Measurements from ENCODE around the gene C1orf159. TPM values are rescaled to one million over a fixed set of nuclear protein-coding genes. Genes with fewer than 3 reads are reported as not detected.

Gene C1orf159
- total and polyA plus RNA-seq, 9 of the 15 experiments (the other 6 are each of a cell fraction or from before 2014, with no cell fraction given): 0.28 to 54.9 (median 10.6) TPM

GRCh38 chr1:1116701-1117468 lies 996 bp upstream of the C1orf159 start (continued):
- TF ChIP-seq ZNF318 (IDR thresholded peaks at IDR 0.05; ENCODE audit: borderline replicate concordance in 1 of 2, low read depth in 1 of 2) (no peak), SNRNP70 (optimal IDR thresholded peaks at IDR 0.05; ENCODE audit: low read depth, low read length) (no peak), CHD4 (IDR thresholded peaks at IDR 0.05; ENCODE audit: insufficient read depth, insufficient replicate concordance, low read depth, low read length, poor library complexity, severe bottlenecking) (no peak), CHCHD3 (CRISPR knock-in tag; IDR thresholded peaks at IDR 0.05) (no peak), ZNF140 (CRISPR knock-in tag; IDR thresholded peaks at IDR 0.05) (no peak), TFAP4 (CRISPR knock-in tag; IDR thresholded peaks at IDR 0.05; ENCODE audit: borderline replicate concordance) (no peak), ATF4 (CRISPR knock-in tag; IDR thresholded peaks at IDR 0.05) (no peak), NR1H2 (CRISPR knock-in tag; IDR thresholded peaks at IDR 0.05) (no peak), ZNF197 (CRISPR knock-in tag; IDR thresholded peaks at IDR 0.05; ENCODE audit: low read depth) (no peak), HOXB6 (CRISPR knock-in tag; IDR thresholded peaks at IDR 0.05; ENCODE audit: borderline replicate concordance) (no peak), MED1 (CRISPR knock-in tag; IDR thresholded peaks at IDR 0.05; ENCODE audit: borderline replicate concordance) (no peak), ZNF778 (CRISPR knock-in tag; IDR thresholded peaks at IDR 0.05) (no peak), ZKSCAN8 (CRISPR knock-in tag; IDR thresholded peaks at IDR 0.05) (no peak), ESRRB (CRISPR knock-in tag; IDR thresholded peaks at IDR 0.05; ENCODE audit: borderline replicate concordance) (no peak), ZNF354B (CRISPR knock-in tag; IDR thresholded peaks at IDR 0.05) (no peak)
- TF ChIP-seq, protein P1, sequence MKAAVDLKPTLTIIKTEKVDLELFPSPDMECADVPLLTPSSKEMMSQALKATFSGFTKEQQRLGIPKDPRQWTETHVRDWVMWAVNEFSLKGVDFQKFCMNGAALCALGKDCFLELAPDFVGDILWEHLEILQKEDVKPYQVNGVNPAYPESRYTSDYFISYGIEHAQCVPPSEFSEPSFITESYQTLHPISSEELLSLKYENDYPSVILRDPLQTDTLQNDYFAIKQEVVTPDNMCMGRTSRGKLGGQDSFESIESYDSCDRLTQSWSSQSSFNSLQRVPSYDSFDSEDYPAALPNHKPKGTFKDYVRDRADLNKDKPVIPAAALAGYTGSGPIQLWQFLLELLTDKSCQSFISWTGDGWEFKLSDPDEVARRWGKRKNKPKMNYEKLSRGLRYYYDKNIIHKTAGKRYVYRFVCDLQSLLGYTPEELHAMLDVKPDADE (conservative IDR thresholded peaks at IDR 0.05; ENCODE audit: control insufficient read depth, low read depth, low read length): no peak
